ENCODE results near the gene ANKRD13D.

Gene ANKRD13D

GRCh38 chr11:67345920-67346819, 57.1 kb downstream of the ANKRD13D start:
- TF ChIP-seq, protein P1, sequence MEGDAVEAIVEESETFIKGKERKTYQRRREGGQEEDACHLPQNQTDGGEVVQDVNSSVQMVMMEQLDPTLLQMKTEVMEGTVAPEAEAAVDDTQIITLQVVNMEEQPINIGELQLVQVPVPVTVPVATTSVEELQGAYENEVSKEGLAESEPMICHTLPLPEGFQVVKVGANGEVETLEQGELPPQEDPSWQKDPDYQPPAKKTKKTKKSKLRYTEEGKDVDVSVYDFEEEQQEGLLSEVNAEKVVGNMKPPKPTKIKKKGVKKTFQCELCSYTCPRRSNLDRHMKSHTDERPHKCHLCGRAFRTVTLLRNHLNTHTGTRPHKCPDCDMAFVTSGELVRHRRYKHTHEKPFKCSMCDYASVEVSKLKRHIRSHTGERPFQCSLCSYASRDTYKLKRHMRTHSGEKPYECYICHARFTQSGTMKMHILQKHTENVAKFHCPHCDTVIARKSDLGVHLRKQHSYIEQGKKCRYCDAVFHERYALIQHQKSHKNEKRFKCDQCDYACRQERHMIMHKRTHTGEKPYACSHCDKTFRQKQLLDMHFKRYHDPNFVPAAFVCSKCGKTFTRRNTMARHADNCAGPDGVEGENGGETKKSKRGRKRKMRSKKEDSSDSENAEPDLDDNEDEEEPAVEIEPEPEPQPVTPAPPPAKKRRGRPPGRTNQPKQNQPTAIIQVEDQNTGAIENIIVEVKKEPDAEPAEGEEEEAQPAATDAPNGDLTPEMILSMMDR (IDR thresholded peaks at IDR 0.05; ENCODE audit: low read depth, low read length) = peak; percentile 82
- peak; percentile 80 for DNase-seq (ENCODE audit: extremely low read depth, low read depth)

GRCh38 chr11:67347964-67348749, 59.1 kb downstream of the ANKRD13D start:
- TF ChIP-seq, protein P1 (IDR thresholded peaks at IDR 0.05; ENCODE audit: low read depth, low read length) = no peak
- no peak for DNase-seq (ENCODE audit: extremely low read depth, low read depth)

- TF ChIP-seq, protein P1 (IDR thresholded peaks at IDR 0.05; ENCODE audit: low read depth, low read length) = no peak
Measured at GRCh38 chr11:67349036-67349435, 59.9 kb downstream of the ANKRD13D start.

DNA sequence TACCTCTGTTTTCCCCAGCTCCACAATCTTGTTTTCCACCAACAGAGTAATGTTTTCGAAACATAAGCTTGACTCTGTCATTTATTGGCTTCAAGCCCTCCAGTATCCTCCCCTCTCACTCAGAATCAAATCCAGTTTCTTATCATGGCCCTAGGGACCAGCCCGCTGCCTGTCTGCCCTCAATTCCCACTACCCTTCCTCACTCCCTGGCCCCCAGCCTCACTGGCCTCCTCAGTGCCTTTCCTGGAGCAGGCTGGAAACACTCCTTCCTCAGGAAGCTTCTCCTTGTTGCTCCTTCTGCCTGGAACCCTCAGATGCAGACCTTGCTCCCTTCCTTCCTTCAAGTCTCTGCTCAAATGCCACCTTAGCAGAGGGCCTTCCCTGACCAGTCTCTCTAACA, 60.4 kb downstream of the ANKRD13D start:
- DNase-seq (ENCODE audit: extremely low read depth, low read depth) = no peak
- TF ChIP-seq, protein P1 (IDR thresholded peaks at IDR 0.05; ENCODE audit: low read depth, low read length) = no peak

More at GRCh38 chr11:67349036-67349435, 59.9 kb downstream of the ANKRD13D start:
- DNase-seq (ENCODE audit: extremely low read depth, low read depth) = no peak

GRCh38 chr11:67349928-67350465, 60.9 kb downstream of the ANKRD13D start:
- no peak for DNase-seq (ENCODE audit: extremely low read depth, low read depth)
- TF ChIP-seq, protein P1 (IDR thresholded peaks at IDR 0.05; ENCODE audit: low read depth, low read length) = no peak

DNA sequence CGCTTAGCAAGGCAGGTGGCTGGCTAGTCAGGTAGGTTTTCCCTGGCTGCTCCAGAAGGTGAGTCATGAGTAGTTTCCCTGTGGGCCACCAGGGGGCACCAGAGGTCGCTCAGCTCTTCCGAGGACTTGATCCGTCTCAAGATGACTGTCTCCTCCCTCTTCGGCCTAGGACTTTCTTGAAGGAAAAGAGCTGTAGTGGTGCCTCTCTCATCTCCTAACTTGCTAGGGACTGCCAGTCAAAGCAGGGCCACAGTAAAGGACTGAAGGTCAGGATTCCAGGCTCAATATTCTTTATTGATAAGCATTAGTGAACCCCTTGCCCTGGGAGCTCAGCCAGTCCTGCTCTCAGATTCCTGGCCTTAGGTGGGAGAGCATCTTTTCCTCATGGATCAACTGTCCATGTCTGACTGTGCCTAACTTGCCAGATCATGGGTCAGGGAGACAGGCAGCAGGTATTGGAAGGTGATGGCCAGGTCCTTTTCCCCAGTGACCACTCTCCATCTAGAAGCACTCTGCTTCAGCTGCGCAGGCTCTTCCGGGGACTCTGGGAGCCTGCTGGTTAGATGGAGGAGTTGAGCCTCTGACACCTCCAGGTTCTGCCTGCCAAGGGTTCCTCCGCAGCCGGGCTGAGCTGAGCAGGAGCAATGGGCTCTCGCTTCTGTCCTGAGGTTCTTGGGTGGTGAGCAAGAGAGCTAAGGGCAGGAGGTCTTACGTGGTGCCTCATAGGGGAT, 62.3 kb downstream of the ANKRD13D start:
- TF ChIP-seq, protein P1 (IDR thresholded peaks at IDR 0.05; ENCODE audit: low read depth, low read length) = peak; percentile 93

More for the DNA sequence above, 62.3 kb downstream of the ANKRD13D start:
- no peak for DNase-seq (ENCODE audit: extremely low read depth, low read depth)

Measured in AG09319 (cell line).